GM18861 (cell line): ENCODE data around the gene CLRN1.

Source experiments
- ATAC-seq: cut with Tn5 transposase; IDR thresholded peaks from one replicate; pipeline ENCODE4 v1.9.1; 2021; ENCODE audit not compliant: unreplicated experiment

Gene CLRN1

GRCh38 chr3:150925751-150926201, 46.8 kb downstream of the CLRN1 start:
- peak; percentile 66 for ATAC-seq

- ATAC-seq: no peak
Measured at GRCh38 chr3:150922611-150923010, 49.9 kb downstream of the CLRN1 start.

DNA sequence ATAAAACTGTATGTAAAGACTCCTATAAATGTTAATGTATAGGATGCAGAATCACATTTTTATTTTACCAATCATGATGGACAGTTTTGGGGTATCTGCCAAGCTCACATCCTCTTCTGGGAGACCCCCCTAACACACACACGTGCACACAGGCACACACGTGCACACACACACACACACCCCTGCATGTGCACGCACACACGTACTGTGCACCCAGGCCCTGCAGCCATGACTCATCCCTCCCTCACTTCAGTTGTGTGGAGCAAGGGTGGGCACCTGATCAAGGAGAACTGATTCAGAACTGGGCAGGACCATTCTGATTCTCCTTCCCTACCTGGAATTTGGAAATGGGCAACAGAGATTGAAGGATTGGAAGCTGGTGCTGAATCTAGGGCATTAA, 51.3 kb downstream of the CLRN1 start:
- no peak for ATAC-seq

GRCh38 chr3:150920236-150920635, 52.3 kb downstream of the CLRN1 start:
- ATAC-seq: no peak

DNA sequence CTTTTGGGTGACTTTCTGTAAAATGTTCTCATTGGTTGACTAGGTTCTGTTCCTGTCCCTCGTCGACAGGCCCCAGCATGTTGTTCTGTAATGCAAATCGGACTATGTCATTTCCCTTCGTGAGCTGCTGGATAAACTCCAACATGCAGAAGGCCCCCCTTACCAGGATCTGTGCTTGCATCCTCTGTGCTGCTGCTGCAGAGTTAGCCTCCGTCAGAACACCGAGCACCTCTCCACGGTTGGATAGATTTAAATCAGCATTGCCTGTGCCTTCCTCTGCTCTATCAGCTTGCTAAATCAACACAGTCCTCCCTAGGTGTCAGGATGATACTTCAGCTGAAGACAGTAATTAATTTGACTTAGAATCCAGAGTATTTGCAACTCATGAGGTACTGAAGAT, 54.6 kb downstream of the CLRN1 start:
- ATAC-seq: no peak

DNA sequence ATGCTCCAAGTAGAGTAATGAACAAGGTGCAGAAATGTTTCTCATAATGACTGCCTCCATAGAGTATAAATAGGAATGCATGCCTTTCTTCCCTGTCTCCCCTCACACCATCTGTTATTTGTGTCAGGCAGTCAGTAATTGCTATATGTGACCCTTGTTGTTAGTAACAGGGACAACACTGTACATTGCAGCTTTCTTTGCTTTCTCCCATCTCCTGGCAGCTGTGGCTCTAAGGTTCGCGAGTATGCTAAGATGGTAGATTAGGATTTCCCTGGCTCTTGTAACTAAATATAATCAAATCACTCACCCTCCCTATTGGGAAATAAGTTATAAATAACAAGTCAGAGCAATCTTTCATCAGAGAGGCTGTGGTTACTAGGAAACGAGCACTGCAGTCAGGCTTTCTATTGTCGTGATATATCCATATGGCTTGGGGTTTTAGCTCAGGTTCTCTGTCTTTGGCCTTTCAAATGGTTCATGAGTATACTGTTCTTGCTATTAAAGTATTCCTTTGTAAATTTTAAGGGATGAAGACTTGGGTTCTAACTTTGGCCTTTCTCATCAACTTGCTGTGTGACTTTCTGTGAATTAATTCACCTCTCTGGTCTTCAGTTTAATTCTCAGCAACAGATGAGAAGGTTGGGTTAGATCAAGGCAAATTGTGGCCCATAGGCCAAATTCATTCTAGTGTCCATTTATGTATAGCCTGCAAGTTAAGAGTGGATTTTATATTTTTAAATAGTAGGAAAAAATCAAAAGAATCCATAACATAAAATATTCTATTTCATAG, 59.2 kb downstream of the CLRN1 start:
- no peak for ATAC-seq

DNA sequence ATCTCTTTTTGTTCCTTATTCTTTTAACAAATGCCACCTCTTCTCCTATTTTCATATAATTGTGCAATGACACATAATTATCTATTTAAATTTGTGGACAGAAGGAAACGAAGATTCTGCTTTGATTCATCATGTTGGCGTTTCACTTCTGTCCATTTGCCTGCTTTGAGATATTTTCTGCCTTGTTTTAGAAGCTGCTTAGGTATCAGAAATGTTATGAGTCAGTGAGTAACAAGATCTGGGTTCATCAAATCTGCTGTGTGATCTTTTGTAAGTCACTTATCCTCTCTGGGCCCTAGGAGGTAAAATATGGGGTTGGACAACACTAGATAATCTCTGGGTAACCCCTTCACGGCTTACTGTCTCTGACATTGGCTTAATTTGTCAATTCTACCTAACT, 60.0 kb downstream of the CLRN1 start:
- ATAC-seq: no peak

DNA sequence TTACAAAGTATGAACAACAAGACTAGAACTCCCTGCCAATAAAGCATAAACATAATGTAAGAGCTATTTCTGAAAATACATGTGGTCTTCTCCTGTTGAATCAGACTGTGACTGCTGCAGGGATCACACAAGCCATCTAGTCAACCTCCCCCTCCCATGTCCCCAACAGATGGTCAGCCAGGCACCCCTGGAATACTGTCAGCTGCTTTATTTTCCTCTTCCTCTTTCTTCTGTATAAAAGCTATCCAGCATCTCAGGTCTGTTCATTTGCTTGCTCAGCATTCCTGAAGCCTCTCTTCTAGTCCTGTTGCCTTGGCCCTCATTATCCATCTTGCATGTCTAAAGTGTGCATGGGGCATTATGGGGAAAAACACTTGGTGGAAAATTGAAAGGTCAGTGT, 60.8 kb downstream of the CLRN1 start:
- ATAC-seq: no peak

GRCh38 chr3:150906461-150906860, 66.1 kb downstream of the CLRN1 start:
- no peak for ATAC-seq

- ATAC-seq: no peak
Measured at GRCh38 chr3:150905746-150906145, 66.8 kb downstream of the CLRN1 start.

- no peak for ATAC-seq
Measured at GRCh38 chr3:150905339-150905738, 67.2 kb downstream of the CLRN1 start, which contains the start of gene MINDY4B. TSS of gene MINDY4B (minus strand) at chr3:150905439. CDS start at chr3:150905439, 0 bp downstream.

DNA sequence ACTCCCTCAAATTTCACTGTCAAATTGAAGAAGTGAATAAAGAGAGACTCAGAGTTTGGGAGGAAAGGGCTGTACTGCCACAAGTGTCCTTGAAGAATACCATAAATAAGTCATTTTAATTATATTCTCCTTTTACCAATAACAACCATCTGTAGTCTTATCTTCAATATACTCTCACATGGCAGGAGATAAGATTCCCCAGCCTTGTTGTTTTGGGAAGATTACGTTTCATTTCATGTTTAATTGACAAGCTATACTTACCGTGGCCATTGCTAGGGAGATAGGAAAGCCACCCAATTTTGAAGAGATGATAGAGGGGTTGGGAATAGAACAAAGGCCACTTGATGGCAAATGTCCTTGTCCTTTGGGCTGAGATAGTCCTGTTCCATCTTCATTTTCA, 69.5 kb downstream of the CLRN1 start:
- ATAC-seq: no peak

DNA sequence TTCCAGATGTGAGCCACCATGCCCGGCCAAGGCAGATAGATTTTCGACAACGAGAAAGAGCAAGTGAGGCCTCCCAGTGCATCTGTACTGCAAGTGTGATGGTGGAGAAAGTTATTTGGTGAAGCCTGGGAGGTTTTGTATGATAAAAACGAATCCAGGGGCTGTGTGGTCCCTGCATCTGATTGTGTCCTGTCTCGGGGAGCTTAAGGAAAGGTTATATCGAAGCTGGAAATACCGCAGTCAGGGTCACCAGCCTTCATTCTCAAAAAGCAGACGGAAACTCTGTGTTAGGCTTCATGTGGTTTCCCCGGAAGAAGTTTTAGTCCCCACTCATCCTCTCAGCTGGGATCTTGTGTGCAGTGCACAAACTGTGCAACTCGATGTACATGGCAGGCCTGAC, 70.7 kb downstream of the CLRN1 start:
- ATAC-seq: no peak

- no peak for ATAC-seq
Measured at GRCh38 chr3:150899141-150899540, 73.4 kb downstream of the CLRN1 start.

DNA sequence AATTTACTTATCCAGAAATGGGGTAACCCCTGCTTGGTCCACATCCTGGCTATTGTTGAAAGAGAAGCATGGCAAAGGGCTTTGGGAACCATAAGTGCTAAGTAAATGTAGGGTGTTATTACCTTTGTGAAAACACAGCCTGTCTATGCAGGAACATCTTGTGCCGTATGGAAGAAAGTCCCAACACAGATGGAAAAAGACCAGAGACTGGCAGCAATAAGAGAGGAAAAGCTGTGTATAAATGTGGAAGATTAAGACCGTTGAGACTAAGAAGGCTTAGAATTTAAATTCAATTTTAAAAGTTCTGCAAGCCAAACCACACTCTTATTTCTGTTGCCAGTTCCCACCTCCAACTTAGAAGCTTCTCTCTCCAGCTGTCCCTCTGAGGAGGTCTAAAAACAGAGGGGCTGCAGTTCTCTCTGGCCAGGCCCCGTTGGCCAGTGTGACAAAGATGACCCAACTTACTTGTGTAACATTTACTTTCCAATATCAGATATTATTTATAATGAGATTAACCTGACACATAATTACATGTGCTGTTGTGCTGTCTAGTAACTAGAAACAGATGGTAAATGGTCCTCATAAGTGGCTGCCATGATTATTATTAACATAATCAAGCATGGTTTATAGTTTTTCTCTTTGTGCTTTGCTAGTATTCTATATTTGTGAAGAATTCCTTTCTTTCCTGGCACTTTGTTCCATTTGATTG, 74.3 kb downstream of the CLRN1 start:
- ATAC-seq: no peak

- ATAC-seq: no peak
Measured at GRCh38 chr3:150897592-150897991, 74.9 kb downstream of the CLRN1 start.

DNA sequence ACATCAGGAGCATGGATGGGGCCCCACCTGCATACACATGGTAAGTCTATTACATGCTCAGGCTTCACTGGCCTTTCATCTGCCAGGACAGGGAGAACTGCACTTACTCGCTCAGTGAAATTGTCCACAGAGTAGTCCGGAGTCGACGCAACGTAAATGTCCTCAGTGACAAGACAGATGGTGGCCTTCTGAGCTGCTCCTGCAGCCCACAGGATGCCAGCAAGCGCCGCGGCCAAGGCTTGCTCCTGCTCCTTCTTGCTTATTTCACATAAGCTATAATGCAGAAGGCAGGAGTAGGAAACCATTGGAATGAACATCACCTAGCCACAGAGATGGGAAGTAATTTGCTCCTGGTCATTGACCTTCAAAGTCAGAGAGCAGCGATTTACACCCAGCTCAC, 81.7 kb downstream of the CLRN1 start:
- ATAC-seq: no peak

DNA sequence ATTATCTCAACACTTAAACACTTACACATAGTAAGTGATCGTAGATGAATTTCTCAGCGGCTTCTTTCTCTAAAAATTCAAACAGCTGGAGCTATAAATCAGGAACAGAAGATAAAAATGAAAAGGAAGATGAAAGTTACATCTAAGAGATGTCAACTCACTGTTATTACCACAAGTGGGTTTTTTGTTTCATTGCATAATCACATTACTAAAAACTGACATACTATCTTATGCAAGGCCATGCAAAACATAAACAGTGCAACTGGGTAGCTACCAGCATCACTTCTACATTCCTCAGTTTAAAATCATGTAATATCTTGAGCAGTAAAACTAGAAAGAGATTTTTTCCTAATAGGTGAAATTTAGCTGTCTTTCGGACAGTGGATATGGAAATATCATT, 82.2 kb downstream of the CLRN1 start:
- no peak for ATAC-seq

DNA sequence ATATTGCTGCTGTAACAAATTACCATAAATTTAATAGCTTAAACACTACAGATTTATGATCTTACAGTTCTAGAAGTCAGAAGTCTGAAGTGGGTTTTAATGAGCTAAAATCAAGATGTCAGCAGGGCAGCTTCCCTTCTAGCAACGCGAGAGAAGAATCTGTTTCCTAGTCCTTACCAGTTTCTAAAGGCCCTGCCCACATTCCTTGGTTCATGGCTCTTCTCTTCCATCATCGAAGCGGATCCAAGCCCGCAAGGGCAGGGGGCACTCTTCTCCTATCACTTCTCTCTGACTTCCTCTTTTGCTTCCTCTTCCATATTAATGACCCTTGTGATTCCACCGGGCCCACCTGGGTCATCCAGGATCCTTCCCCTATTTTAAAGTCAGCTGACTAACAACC, 83.4 kb downstream of the CLRN1 start:
- ATAC-seq: no peak

DNA sequence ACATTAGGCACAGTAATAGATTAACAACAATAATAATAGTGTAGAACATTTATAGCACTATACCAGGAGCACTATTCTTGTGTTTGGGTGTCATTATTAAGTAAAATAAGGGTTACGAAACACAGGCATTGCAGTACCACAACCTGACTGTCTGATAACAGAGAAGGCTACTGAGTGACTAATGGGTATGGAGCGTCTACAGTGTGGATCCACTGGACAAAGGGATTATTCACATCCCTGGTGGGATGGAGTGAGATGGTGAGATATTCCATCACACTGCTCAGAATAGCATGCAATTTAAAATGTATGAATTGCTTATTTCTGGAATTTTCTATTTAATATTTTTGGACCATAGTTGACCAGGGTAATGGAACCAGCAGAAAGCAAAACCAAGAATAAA, 85.5 kb downstream of the CLRN1 start:
- no peak for ATAC-seq

DNA sequence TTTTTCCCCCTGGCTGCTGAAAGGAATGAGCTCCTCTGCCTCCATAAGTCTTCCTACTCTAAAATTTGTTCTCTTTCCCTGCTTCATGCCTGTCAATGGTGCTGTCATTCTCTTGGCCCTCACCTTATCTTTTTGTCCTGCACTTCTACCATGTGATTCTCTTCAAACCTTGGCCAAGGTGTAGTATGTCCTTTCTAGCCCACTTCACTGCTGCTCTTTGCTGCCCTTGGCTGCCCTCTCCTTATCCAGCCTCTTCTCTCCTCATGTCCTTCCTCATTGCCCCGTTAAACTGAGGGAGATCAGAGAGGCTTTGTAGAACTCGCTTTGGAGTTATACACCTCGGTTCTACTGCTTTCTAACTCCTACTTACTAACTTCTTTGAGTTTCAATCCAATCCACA, 87.0 kb downstream of the CLRN1 start:
- ATAC-seq: no peak

- ATAC-seq: no peak
Measured at GRCh38 chr3:150878996-150879575, 93.4 kb downstream of the CLRN1 start.
